Thoracic aorta (tissue), 2 donors: ENCODE measurements around the gene ELOVL6. TPM values are rescaled to one million over a fixed set of nuclear protein-coding genes. Genes with fewer than 3 reads are reported as not detected.

Experiments used
- ATAC-seq: fragments of 150-250 bp; one replicate; pipeline ENCODE4 v1.8.0; 2017; ENCODE audit warnings: low read depth; ENCODE audit not compliant: insufficient number of reproducible peaks, low FRiP score
- DNase-seq: peaks from one replicate; pipeline ENCODE4 v3.0.0-alpha.2; 2020; ENCODE audit warnings: low spot score
- H3K27ac ChIP-seq, 2 donors: fragments of 200-600 bp; sonication (generic); 1 replicate in 1 of 2; 2 replicates in 1 of 2; pipeline ENCODE4 v1.5.1; 2016; ENCODE audit warnings: mild to moderate bottlenecking in 2 of 2, moderate library complexity in 2 of 2
- H3K27me3 ChIP-seq: fragments of 200-600 bp; sonication (generic); replicated peaks from 2 replicates; pipeline ENCODE4 v1.6.0; 2016; ENCODE audit warnings: mild to moderate bottlenecking; ENCODE audit not compliant: insufficient read depth
- H3K36me3 ChIP-seq: fragments of 200-600 bp; sonication (generic); one replicate; pipeline ENCODE4 v1.5.1; 2016
- H3K4me1 ChIP-seq, 2 donors: fragments of 200-600 bp; sonication (generic); 1 replicate in 1 of 2; 2 replicates in 1 of 2; pipeline versions ENCODE4 v1.5.1 to v1.6.0; 2016; ENCODE audit warnings: low read depth in 2 of 2, mild to moderate bottlenecking in 1 of 2; ENCODE audit not compliant: control insufficient read depth in 1 of 2
- H3K4me3 ChIP-seq: fragments of 200-600 bp; sonication (generic); 2 replicates; pipeline ENCODE4 v1.5.1; 2016; ENCODE audit warnings: mild to moderate bottlenecking
- H3K9me3 ChIP-seq: fragments of 200-600 bp; sonication (generic); 2 replicates; pipeline ENCODE4 v1.5.1; 2016
- CTCF ChIP-seq: fragments of 200-600 bp; sonication (generic); IDR thresholded peaks from one replicate; pipeline ENCODE4 v1.5.1; 2019; ENCODE audit warnings: antibody characterized with exemption
- total RNA-seq, 2 donors: library from RNA; depleted of rRNA; stranded (reverse); fragments of >200 nt; gene quantifications; one replicate each; pipeline versions ENCODE4 v1.1.0 to v1.2.3, GENCODE V29; 2016

Gene ELOVL6
- total RNA-seq, 2 donors from 2014 or later = 1.5 to 2.7 TPM

GRCh38 chr4:110055158-110055768, 143.2 kb downstream of the ELOVL6 start:
- no peaks in the 10 kb centered on the region for H3K9me3 ChIP-seq
- no peaks in the 10 kb centered on the region for H3K4me1 ChIP-seq
- TF ChIP-seq CTCF = no peak
- peaks cover 3% of the 10 kb centered on the region for H3K36me3 ChIP-seq
- H3K27ac ChIP-seq = no peak overlapping the region
- no peak overlapping the region for H3K4me3 ChIP-seq
- no peak for ATAC-seq
- no peak for DNase-seq
- H3K27me3 ChIP-seq = no peaks in the 10 kb centered on the region

GRCh38 chr4:110049951-110050925, 148.2 kb downstream of the ELOVL6 start:
- TF ChIP-seq CTCF = peak; percentile 61
- Histone ChIP-seq H3K36me3 (peaks cover 3% of the 10 kb centered on the region), H3K27ac (no peak overlapping the region), H3K27me3 (no peaks in the 10 kb centered on the region), H3K4me3 (no peak overlapping the region), H3K9me3 (no peaks in the 10 kb centered on the region), H3K4me1 (no peaks in the 10 kb centered on the region)
- DNase-seq (no peak), ATAC-seq (no peak)

GRCh38 chr4:110046588-110047049, 151.8 kb downstream of the ELOVL6 start:
- no peak for ATAC-seq
- H3K4me1 ChIP-seq = peaks cover 5 to 9% of the 10 kb centered on the region in 2 donors
- DNase-seq = no peak
- no peak overlapping the region for H3K4me3 ChIP-seq
- H3K9me3 ChIP-seq = no peaks in the 10 kb centered on the region
- H3K36me3 ChIP-seq = peaks cover 3% of the 10 kb centered on the region
- no peak overlapping the region for H3K27ac ChIP-seq
- no peak for TF ChIP-seq CTCF
- no peaks in the 10 kb centered on the region for H3K27me3 ChIP-seq

- TF ChIP-seq CTCF = no peak
- H3K4me3 ChIP-seq = no peak overlapping the region
- H3K36me3 ChIP-seq = no peaks in the 10 kb centered on the region
- peaks cover 5 to 9% of the 10 kb centered on the region in 2 donors for H3K4me1 ChIP-seq
- ATAC-seq = no peak
- H3K27ac ChIP-seq = no peak overlapping the region
- H3K27me3 ChIP-seq = no peaks in the 10 kb centered on the region
- no peaks in the 10 kb centered on the region for H3K9me3 ChIP-seq
- no peak for DNase-seq
Observed at GRCh38 chr4:110042545-110043517, 155.6 kb downstream of the ELOVL6 start.
